ENCODE results near the gene ITPR2.

ITPR2 gene

GRCh38 chr12:26799741-26800140 is 33.3 kb downstream of the ITPR2 start:
- no peak for DNase-seq (ENCODE audit: low read depth)
- no peak for TF ChIP-seq CTCF (conservative IDR thresholded peaks at IDR 0.05; ENCODE audit: low read depth, low read length)
- H3K4me3 ChIP-seq (ENCODE audit: low read length): no peak overlapping the region

- no peak for DNase-seq (ENCODE audit: low read depth)
- TF ChIP-seq CTCF (conservative IDR thresholded peaks at IDR 0.05; ENCODE audit: low read depth, low read length): no peak
Observed at GRCh38 chr12:26798640-26799039, 34.4 kb downstream of the ITPR2 start.

GRCh38 chr12:26798023-26798422 is 35.0 kb downstream of the ITPR2 start:
- TF ChIP-seq CTCF (conservative IDR thresholded peaks at IDR 0.05; ENCODE audit: low read depth, low read length): no peak
- H3K4me3 ChIP-seq (ENCODE audit: low read length): no peak overlapping the region
- DNase-seq (ENCODE audit: low read depth): no peak

More at GRCh38 chr12:26798640-26799039, 34.4 kb downstream of the ITPR2 start:
- no peak overlapping the region for H3K4me3 ChIP-seq (ENCODE audit: low read length)

- H3K4me3 ChIP-seq (ENCODE audit: low read length): no peak overlapping the region
- TF ChIP-seq CTCF (conservative IDR thresholded peaks at IDR 0.05; ENCODE audit: low read depth, low read length): no peak
- no peak for DNase-seq (ENCODE audit: low read depth)
Observed at GRCh38 chr12:26795910-26796309, 37.1 kb downstream of the ITPR2 start.

- H3K4me3 ChIP-seq (ENCODE audit: low read length): no peak overlapping the region
- no peak for TF ChIP-seq CTCF (conservative IDR thresholded peaks at IDR 0.05; ENCODE audit: low read depth, low read length)
- no peak for DNase-seq (ENCODE audit: low read depth)
Observed at GRCh38 chr12:26791301-26791791, 41.6 kb downstream of the ITPR2 start.

GRCh38 chr12:26790645-26790994 is 42.4 kb downstream of the ITPR2 start:
- DNase-seq (ENCODE audit: low read depth): no peak
- no peak overlapping the region for H3K4me3 ChIP-seq (ENCODE audit: low read length)
- no peak for TF ChIP-seq CTCF (conservative IDR thresholded peaks at IDR 0.05; ENCODE audit: low read depth, low read length)

- no peak for DNase-seq (ENCODE audit: low read depth)
- no peak for TF ChIP-seq CTCF (conservative IDR thresholded peaks at IDR 0.05; ENCODE audit: low read depth, low read length)
- no peak overlapping the region for H3K4me3 ChIP-seq (ENCODE audit: low read length)
Observed at GRCh38 chr12:26789731-26790644, 43.0 kb downstream of the ITPR2 start.

All from retinal pigment epithelial cell (primary cell).